Astrocyte of the cerebellum (primary cell): ENCODE data around the gene TMEM256.

Experiments
- DNase-seq: peaks from one replicate; pipeline ENCODE4 v3.0.0-alpha.2; 2011; ENCODE audit warnings: low read depth
- H3K4me3 ChIP-seq: 2 replicates; pipeline ENCODE4 v1.5.1; 2011; ENCODE audit warnings: mild to moderate bottlenecking, low read depth, low read length, moderate library complexity
- in situ Hi-C: cut with HindIII; loops from 2 replicates; pipeline ENCODE4 v1.10.0; 2017; ENCODE audit warnings: low sequenced_read_pairs
- TF ChIP-seq, protein P1 (sequence below): IDR thresholded peaks from 2 replicates; pipeline ENCODE4 v1.5.1; 2012; ENCODE audit warnings: low read length, low read depth, moderate library complexity, mild to moderate bottlenecking; ENCODE audit errors: missing control alignments

TMEM256 gene

GRCh38 chr17:7425316-7425715 is 21.4 kb upstream of the TMEM256 start, which contains the start of gene SPEM2:
SPEM2 (plus strand) TSS chr17:7425616; CDS start chr17:7425689, 73 bp downstream.
- no peak within 1 kb of the TSS for H3K4me3 ChIP-seq
- DNase-seq, result no peak
- TF ChIP-seq, protein P1, sequence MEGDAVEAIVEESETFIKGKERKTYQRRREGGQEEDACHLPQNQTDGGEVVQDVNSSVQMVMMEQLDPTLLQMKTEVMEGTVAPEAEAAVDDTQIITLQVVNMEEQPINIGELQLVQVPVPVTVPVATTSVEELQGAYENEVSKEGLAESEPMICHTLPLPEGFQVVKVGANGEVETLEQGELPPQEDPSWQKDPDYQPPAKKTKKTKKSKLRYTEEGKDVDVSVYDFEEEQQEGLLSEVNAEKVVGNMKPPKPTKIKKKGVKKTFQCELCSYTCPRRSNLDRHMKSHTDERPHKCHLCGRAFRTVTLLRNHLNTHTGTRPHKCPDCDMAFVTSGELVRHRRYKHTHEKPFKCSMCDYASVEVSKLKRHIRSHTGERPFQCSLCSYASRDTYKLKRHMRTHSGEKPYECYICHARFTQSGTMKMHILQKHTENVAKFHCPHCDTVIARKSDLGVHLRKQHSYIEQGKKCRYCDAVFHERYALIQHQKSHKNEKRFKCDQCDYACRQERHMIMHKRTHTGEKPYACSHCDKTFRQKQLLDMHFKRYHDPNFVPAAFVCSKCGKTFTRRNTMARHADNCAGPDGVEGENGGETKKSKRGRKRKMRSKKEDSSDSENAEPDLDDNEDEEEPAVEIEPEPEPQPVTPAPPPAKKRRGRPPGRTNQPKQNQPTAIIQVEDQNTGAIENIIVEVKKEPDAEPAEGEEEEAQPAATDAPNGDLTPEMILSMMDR, result no peak
- in situ Hi-C loops, result no loop called here

DNA sequence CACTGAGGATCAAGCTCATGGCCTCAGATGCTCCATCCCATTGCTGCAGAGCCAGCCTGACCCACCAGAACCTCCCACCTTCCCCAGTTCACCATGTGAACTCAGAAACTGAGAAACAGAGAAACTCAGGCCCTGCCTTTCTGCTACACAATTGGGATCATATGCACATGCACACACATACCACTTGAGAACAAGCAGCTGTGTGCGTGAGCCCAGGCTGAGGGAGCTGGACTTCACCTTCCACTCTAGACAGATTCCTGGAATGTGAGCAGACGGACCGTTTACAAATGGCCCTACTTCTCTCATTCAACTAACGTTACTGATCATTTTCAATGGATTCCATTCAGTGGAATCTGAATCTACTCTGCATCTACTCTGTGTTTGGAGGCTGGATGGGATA is 19.8 kb upstream of the TMEM256 start:
- H3K4me3 ChIP-seq, result no peak overlapping the region
- in situ Hi-C loops, result no loop called here
- DNase-seq, result no peak
- TF ChIP-seq, protein P1, result no peak

DNA sequence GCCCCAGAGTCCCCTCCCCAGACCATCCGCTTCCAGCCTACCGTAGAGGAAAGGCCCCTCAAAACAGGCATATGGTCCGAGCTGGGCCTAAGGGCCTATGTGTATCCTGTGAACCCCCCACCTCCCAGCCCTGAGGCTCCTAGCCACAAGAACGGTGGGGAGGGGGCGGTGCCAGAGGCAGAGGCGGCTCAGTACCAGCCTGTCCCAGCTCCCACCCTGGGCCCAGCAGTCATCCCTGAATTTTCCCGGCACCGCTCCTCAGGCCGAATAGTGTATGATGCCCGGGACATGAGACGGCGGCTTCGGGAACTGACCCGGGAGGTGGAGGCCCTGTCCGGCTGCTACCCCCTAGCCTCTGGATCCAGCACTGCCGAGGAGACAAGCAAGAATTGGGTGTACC is 17.3 kb upstream of the TMEM256 start:
- TF ChIP-seq, protein P1, result no peak
- H3K4me3 ChIP-seq, result no peak overlapping the region
- DNase-seq, result no peak
- in situ Hi-C loops, result no loop called here

GRCh38 chr17:7419819-7420610 is 16.1 kb upstream of the TMEM256 start, which contains the start of gene SPEM1:
SPEM1 (plus strand) TSS chr17:7420324; CDS start chr17:7420385, 61 bp downstream.
- DNase-seq, result no peak
- TF ChIP-seq, protein P1, result no peak
- in situ Hi-C loops, result no loop called here
- H3K4me3 ChIP-seq, result no peak within 1 kb of the TSS

- in situ Hi-C loops, result no loop called here
- H3K4me3 ChIP-seq, result no peak overlapping the region
- TF ChIP-seq, protein P1, result no peak
- no peak for DNase-seq
Observed at GRCh38 chr17:7418472-7419152, 14.7 kb upstream of the TMEM256 start.

- H3K4me3 ChIP-seq, result no peak overlapping the region
- in situ Hi-C loops, result no loop called here
- TF ChIP-seq, protein P1, result no peak
- no peak for DNase-seq
Observed at GRCh38 chr17:7417056-7417655, 13.3 kb upstream of the TMEM256 start.
